ENCODE data around the gene PBXIP1. TPM values are rescaled to one million over a fixed set of nuclear protein-coding genes. Genes with fewer than 3 reads are reported as not detected.

The PBXIP1 gene
- total RNA-seq, 2 experiments from 2014 or later, result 17.7 to 19.4 TPM

DNA sequence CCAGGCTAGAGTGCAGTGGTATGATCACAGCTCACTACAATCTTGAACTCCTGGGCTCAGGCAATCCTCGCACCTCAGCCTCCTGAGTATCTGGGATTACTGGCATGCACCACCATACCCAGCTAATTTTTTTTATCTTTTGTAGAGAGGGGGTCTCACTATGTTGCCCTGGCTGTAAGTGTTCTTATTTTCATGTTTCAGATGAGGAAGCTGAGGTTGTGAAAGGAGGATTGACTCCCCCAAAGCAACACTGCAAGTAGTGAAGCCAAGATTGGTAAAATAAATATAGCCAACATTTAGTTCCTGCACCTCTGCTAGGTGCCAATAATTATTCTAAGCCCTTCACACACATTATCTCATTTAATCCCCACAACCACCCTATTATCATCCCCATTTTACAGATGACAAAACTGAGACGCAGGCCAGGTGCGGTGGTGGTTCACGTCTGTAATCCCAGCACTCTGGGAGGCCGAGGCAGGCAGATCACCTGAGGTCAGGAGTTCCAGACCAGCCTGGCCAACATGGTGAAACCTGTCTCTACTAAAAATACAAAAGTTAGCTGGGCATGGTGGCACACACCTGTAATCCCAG lies 21.4 kb downstream of the PBXIP1 start:
- H3K27me3 Mint-ChIP-seq, result no peaks in the 10 kb centered on the region
- H3K36me3 Mint-ChIP-seq (ENCODE audit: low read depth), result peaks cover 9% of the 10 kb centered on the region
- no peaks in the 10 kb centered on the region for H3K9me3 Mint-ChIP-seq
- DNase-seq (no peak), ATAC-seq (no peak)
- peaks cover 31% of the 10 kb centered on the region for H3K4me1 Mint-ChIP-seq (ENCODE audit: low read depth)
- TF ChIP-seq, protein P1, sequence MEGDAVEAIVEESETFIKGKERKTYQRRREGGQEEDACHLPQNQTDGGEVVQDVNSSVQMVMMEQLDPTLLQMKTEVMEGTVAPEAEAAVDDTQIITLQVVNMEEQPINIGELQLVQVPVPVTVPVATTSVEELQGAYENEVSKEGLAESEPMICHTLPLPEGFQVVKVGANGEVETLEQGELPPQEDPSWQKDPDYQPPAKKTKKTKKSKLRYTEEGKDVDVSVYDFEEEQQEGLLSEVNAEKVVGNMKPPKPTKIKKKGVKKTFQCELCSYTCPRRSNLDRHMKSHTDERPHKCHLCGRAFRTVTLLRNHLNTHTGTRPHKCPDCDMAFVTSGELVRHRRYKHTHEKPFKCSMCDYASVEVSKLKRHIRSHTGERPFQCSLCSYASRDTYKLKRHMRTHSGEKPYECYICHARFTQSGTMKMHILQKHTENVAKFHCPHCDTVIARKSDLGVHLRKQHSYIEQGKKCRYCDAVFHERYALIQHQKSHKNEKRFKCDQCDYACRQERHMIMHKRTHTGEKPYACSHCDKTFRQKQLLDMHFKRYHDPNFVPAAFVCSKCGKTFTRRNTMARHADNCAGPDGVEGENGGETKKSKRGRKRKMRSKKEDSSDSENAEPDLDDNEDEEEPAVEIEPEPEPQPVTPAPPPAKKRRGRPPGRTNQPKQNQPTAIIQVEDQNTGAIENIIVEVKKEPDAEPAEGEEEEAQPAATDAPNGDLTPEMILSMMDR (IDR thresholded peaks at IDR 0.05), result no peak
- ChIA-PET POLR2A (interaction anchor here (0.5 kb wide), 1 partner anchor 201 kb away, joined by 3 read pairs; no protein-coding TSS in a partner anchor), CTCF (interaction anchor here (0.6 to 1.8 kb wide), 3 partner anchors 10 to 89 kb away, joined by 3 to 4 read pairs (median 3); no protein-coding TSS in a partner anchor)
- intact Hi-C loops (cut with micrococcal nuclease), result no loop called here
- no peak overlapping the region for H3K4me3 Mint-ChIP-seq
- H3K27ac Mint-ChIP-seq, result no peak overlapping the region

DNA sequence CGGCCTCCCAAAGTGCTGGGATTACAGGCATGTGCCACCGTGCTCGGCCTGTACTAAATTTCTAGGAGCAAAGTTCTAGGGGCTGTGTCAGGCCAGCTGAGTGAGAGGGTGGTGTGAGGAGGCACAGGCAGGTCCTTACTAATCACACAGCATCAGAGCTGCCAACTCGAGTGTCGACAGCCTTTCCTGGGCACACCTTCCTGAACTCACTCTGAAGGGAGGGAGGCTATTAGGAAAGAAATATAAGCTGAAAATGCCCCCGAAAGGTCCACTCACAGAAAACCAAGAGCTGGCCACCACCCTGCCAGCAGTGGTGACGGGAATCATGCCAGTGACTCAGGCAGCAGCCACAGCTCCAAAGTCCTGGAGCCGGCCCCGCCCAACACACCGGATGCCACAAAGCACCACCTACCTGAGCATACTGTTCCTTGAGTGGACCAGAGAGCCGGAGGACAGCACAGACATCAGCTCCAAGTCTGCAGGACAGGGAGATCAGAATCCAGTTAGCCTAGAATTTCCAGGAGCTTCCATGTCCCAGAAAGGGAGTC lies 23.9 kb downstream of the PBXIP1 start:
- DNase-seq (no peak), ATAC-seq (no peak)
- Mint-ChIP-seq H3K4me3 (no peak overlapping the region), H3K4me1 (ENCODE audit: low read depth) (peaks cover 14% of the 10 kb centered on the region), H3K27ac (no peak overlapping the region), H3K36me3 (ENCODE audit: low read depth) (peaks cover 21% of the 10 kb centered on the region), H3K9me3 (no peaks in the 10 kb centered on the region), H3K27me3 (no peaks in the 10 kb centered on the region)
- intact Hi-C loops (cut with micrococcal nuclease), result no loop called here
- TF ChIP-seq, protein P1 (IDR thresholded peaks at IDR 0.05), result no peak
- CTCF ChIA-PET, result interaction anchor here (1.1 kb wide), 1 partner anchor 9 kb away, joined by 3 read pairs; no protein-coding TSS in a partner anchor
- POLR2A ChIA-PET, result no interaction called here

DNA sequence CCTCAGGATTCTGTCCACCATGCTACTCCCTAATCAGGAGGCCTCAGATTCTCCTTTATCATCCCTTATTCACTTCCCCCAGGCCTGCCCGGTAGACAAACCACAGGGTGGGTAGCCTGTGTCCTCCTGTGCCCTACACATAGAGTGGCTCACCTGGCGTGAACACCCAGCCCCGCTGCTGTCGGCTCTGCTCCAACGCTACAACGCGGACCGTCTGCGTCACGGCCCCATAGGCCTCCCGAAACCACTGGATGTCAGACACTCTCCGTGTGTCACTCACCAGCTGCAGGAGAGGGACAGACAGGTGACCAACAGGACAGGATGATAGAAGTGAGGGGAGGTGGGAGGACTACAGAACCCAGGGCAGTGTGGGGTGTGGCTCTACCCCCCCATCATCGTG lies 29.7 kb downstream of the PBXIP1 start:
- ChIA-PET CTCF (no interaction called here), POLR2A (interaction anchor here (1.4 kb wide), 1 partner anchor 10 kb away, joined by 4 read pairs; the partner anchor contains the start of gene PMVK)
- DNase-seq (no peak), ATAC-seq (no peak)
- TF ChIP-seq, protein P1 (IDR thresholded peaks at IDR 0.05), result no peak
- Mint-ChIP-seq H3K27ac (no peak overlapping the region), H3K4me1 (ENCODE audit: low read depth) (peaks cover 2% of the 10 kb centered on the region), H3K36me3 (ENCODE audit: low read depth) (peaks cover 34% of the 10 kb centered on the region), H3K4me3 (no peak overlapping the region), H3K9me3 (no peaks in the 10 kb centered on the region), H3K27me3 (no peaks in the 10 kb centered on the region)
- intact Hi-C loops (cut with micrococcal nuclease), result no loop called here

DNA sequence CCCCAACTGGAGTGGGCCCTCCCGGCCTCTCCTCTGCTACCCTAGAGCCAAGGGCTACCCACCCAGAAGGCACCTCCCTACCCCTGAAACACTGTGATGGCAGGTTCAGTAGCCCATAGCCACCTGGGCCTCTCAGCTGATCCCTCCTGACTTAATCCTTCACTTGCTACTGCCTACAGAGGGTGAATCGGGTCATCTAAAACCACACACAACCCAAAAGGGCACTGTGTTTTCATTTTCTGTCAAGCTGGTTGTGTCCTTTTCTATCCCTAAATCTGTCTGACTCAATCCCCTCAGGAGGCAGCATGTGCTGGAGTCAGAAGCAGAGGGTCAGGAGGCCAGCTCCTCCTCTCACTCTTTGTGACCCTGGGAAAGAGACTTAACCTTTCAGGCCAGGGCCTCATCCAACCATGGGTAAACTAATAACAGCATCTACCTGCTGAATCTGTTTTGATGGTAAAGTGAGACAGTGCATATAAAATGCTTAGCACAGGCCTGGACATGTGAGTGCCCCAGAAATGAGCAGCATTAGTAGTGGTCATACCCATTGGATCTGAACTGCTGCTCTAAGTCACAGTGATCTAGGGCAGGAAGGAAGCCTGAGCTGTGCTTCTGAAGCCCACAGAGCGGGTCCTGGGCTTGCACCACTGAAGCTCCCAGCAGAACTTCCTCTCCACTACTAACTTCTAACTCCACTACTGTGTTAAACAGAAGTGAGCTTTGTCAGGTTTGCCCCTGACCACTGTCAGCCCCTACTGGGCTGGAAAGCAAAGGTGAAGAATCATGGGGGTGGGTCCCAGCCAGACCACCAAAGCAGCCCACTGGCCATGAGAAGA lies 30.3 kb downstream of the PBXIP1 start:
- DNase-seq (no peak), ATAC-seq (no peak)
- TF ChIP-seq, protein P1 (IDR thresholded peaks at IDR 0.05), result no peak
- Mint-ChIP-seq H3K27me3 (no peaks in the 10 kb centered on the region), H3K4me3 (no peak overlapping the region), H3K4me1 (ENCODE audit: low read depth) (peaks cover 2% of the 10 kb centered on the region), H3K27ac (peak overlapping the region; percentile 13), H3K36me3 (ENCODE audit: low read depth) (peaks cover 34% of the 10 kb centered on the region), H3K9me3 (no peaks in the 10 kb centered on the region)
- CTCF ChIA-PET, result no interaction called here
- intact Hi-C loops (cut with micrococcal nuclease), result no loop called here
- POLR2A ChIA-PET, result no interaction called here

DNA sequence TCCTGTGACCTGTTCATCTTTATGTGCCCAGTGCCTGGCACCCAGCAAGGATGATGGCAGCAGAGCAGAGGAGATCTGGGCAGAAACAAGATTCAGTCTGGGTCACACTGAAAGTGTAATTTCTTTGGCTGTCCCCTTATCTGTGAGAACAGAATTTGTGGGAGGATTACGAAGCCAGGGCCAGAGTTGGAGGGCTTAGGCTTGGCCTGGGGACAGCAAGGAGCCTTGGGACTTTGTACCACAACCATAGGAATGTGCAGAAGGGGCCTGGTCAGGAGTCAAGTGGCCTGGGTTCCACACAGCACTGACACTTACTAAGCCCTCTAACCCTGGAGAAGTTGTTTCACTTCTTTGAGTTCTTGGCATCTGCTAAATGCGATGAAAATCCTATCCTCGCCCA lies 32.2 kb downstream of the PBXIP1 start:
- CTCF ChIA-PET, result interaction anchor here (1.3 kb wide), 1 partner anchor 11 kb away, joined by 3 read pairs; no protein-coding TSS in a partner anchor
- ATAC-seq (no peak), DNase-seq (no peak)
- TF ChIP-seq, protein P1 (IDR thresholded peaks at IDR 0.05), result no peak
- peaks cover 2% of the 10 kb centered on the region for H3K4me1 Mint-ChIP-seq (ENCODE audit: low read depth)
- intact Hi-C loops (cut with micrococcal nuclease), result no loop called here
- H3K27ac Mint-ChIP-seq, result no peak overlapping the region
- no peaks in the 10 kb centered on the region for H3K27me3 Mint-ChIP-seq
- no peak overlapping the region for H3K4me3 Mint-ChIP-seq
- H3K36me3 Mint-ChIP-seq (ENCODE audit: low read depth), result peaks cover 27% of the 10 kb centered on the region
- no peaks in the 10 kb centered on the region for H3K9me3 Mint-ChIP-seq
- POLR2A ChIA-PET, result no interaction called here

Measured in activated CD8-positive, alpha-beta T cell treated with anti-CD3 and anti-CD28 coated beads for 36 hours (primary cell).